Amniotic epithelial cell (primary cell): ENCODE measurements around the gene EXD3.
"Not testable (repeated sequence)": the region's sequence is repeated elsewhere in the genome, so short reads cannot be mapped to it uniquely, and the experiment has no call there.

Experiments used
- DNase-seq: peaks from one replicate; pipeline ENCODE4 v3.0.0-alpha.2; 2010; ENCODE audit warnings: low read depth

Gene EXD3

DNA sequence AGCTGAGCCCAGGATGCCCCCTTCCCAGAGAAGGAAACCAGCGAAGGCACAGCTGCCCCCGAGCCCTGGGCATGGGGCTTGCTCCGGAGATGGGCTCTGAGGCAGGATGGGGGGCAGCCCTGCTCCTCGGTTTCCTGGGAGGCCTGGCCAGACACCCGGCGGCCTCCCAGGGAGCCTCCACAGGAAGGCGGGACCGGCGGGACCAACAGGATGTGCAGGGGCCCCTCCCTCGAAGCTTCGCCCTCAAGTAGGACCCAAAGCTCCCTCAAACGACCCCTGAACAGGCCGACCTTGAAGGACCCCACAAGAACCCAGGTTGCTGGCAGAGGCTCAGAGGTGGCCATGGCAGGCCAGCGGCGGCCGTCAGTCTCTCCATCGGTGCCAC, 11.7 kb downstream of the EXD3 start:
- DNase-seq, result no peak

DNA sequence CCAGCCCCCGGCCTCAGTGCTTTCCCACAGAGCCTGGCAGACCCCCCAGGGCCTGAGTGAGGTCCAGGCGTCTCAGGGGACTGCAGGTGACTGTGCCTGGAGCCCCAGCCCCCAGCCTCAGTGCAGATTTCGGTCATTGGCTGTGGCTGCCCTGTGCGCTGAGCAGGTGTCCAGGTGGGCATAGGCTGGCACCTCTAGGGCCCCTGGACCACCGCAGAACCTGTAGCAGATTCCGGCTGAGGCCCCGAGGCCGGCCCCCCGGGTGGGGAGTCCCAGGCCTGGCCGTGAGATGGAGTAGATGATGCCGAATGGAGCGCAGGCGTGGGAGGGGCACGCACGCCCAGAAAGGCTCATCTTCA, 12.1 kb downstream of the EXD3 start:
- no peak for DNase-seq

DNA sequence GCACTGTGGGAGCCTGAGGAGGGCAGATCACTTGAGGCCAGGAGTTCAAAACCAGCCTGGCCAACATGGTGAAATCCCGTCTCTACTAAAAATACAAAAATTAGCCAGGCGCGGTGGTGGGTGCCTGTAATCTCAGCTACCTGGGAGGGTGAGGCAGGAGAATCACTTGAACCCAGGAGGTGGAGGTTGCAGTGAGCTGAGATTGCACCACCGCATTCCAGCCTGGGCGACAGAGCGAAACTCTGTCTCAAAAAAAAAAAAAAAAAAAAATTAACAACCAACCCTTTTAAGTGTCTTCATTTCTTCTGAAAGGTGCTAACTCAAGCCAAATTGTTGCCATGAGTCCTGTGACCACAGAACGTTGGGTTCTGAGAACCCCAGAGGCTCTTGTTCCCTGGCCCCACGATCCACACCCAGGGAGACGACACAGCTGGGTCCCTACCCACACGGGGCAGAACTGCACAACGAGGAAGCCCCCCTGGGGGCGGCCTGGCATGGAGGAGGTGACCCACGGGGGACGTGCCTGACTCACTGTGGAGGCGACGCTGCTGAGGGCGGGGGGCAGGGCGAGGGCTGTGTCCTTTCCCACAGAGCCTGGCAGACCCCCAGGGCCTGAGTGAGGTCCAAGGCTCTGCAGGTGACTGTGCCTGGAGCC, 12.6 kb downstream of the EXD3 start:
- not testable (repeated sequence) for DNase-seq

DNA sequence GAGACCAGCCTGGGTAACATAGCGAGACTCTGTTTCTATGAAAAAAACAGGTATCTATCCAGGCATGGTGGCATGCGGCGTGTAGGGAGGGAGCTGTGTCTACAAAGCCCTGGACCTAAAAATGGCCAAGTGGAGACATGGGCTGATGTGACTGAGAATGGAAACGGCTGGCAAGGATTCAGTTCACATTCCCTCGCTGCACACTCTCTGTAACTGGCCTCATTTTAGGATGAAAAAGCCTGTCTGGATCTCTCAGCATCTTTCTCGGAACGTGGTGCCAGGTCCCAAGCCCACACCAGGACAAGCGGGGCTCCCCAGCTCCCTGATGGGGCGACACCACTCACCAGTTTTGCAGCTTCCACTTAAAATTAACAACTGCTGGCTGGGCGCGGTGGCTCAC, 13.4 kb downstream of the EXD3 start:
- no peak for DNase-seq

DNA sequence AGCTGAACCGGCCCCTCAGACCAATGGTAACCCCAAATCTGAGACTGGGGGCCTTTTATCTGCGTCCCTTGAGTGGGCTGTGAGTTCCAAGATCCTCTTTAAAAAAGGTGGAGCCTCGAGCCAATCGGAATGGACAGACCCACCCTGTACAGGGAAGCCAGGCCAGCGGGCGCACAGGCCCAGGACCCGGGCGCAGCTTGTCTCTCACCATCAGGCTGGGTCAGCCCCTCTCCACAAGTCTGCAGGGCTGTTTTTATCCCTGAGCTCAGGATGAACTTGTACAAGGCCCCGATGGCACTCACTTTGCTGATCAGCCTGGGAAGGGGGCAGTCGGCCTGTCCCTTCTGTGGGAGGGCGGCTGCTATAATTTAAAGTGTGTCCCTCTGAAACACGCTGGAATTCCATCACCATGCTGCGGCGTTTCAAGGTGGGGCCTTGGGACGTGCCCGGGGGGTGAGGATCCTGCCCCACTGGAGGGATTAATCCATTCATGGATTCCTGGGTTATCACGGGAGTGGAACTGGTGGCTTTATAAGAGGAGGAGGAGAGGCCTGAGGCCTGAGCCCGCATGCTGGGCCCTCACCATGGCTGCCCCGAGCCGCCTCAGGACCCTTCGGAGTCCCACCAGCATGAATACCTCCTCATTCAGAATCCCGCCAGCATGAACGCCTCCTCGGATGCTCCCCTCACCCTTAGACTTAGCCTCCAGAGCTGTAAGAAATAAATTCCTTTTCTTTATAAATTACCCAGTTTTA, 14.1 kb downstream of the EXD3 start:
- DNase-seq, result no peak

DNA sequence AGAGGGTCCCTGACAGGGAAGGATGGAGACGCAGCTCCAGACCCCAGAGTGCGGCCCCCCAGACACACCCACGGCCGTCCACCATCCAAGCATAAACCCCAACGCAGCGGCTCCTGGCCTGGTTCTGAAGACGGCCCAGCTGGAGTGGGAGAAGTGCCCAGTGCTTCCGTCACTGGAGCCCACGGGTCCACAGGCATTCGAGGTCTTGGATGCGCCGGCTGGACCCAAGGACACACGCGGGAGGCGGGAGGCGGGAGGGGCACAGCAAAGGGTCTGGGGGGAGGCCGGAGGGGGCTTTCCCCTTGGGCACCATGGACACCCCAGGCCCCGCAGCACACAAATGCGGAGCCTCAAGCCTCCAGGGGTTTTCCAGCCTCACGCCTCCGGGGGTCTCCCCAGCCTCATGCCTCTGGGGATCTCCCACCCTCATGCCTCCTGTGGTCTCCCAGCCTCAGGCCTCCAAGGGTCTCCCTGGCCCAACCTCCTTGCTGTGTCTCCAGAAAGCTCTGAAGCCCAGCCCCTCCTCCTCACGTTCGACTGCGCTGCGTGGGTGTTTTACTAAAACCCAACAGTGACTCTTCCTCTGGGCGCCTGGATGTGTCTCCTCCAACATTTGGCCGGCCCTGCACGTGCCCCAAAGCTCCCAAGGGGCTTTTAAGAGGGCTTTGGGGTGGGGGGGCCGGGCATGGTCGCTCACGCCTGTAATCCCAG, 15.2 kb downstream of the EXD3 start:
- DNase-seq, result no peak

DNA sequence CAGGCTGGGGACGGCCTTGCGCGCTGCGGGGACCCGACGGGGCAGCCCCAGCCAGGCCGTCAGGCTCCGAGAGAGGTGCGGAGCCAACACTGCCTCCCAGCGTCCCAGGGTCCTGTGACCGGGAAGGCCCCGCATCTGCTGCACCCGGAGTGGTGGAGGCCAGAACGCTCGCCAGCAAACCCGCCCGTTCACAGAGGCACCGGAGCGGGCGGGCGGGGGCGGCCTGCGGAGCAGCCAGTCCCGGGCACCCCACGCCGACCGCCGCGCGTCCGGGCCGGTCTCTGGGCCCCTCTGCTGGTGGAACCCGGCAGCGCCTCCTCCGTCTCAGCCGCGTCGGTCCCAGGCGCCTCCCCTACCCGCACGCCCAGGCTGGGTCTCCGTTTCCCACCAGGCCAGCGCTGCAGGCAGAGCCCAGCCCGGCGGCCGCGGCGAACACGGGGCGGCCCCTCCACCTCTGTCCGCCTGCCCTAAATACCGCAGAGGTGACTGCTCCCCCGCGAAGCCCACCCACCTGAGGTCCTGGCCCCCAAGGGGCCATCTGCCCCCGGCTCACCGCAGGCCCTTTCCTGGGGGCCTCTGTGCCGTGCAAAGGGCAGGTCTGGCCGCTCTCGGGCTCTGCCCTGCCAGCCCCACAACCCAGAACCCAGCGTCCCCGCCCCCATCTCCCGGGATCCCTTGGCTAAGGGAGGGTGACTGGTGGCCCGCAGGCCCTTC, 15.9 kb downstream of the EXD3 start:
- DNase-seq, result peak; percentile 49

DNA sequence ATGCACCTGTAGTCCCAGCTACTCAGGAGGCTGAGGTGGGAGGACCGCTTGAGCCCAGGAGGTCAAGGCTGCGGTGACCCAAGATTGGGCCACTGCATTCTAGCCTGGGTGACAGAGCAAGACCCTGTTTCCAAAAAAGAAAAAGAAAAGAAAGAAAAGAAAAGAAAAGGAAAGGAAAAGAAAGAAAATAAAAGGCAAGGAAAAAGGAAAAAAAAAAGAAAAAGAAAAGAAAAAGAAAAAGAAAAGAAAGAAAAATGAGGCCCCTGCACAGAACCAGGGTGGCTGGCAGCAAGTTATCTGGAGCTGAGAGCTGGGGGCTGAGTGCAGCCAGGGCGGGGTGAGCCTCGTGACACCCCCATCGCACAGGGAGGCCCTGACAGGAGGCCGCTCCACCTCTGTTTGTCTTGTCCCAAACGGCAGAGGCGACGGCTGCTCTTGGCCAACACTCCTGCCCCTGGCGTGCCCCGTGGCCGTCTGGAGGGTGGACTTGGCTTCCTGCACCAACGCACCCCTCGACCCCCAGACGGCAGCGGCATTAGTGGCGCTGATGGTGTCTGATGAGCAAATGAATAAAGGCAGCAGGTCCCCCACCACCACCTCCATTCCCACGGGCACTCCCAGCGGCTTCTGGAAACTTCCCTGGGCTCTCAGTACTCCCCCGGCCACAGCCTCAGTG, 16.7 kb downstream of the EXD3 start:
- no peak for DNase-seq

DNA sequence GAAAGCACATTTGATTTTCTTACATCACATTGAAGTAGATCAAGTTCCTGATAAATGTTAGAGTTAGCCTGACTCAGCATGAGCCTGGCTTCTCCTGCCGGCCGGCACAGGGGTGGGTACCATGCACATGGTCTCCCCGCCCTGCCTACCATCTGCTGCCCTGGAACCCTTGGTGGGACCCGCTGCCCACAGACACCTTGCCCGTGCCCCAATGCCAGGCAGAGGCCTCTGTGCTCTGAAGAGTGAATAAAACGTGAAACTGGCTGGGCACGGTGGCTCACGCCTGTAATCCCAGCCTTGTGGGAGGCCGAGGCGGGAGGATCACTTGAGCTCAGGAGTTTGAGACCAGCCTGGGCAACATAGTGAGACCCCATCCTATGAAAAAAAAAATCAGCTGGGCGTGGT, 17.3 kb downstream of the EXD3 start:
- peak; percentile 62 for DNase-seq

DNA sequence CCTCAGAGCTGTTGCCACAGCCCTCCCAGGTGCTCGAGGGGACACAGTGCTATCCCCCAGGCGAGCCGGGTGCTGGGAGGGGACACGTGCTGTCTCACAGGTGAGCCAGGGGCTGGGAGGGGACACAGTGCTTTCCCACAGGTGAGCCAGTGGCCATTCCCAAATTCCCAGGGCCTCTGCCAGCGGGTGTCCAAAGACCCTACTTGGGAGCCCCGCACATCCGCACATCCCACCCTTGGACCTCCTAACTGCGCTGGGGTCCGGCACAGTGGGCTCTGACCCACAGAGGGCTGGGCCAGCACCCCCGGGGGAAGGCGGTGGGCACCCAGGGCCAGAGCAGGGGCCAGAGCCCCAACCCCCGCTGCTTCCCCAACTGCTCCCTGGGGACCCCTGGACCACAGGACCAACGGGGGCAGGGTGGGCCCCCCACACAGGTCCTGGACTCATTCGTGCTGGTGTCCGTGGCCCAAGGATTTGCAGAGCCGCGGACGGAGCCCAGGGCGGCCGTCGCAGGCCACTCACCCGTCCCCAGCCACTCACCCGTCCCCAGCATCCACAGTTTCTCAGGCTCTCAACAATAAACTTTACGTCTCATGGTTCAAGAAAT, 17.9 kb downstream of the EXD3 start:
- no peak for DNase-seq

DNA sequence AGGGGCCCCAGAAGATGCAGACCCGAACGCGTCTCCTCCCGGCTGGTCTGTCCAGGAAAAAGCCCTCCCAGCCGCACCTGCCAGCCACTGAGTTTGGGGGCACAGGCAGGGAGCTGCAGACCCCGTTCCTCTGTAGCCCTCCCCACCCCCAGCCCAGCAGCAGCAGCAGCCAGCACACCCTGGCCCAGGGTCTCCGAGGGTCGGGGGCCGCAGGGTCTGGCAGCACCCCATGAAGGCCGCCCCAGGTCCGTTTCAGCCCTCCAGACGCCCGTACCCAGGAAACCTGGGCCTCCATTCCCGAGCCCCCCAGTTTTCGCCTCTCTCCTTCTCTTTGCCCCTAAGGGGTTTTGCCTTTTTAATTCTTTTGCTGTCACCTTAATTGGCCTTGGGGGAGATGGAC, 19.7 kb downstream of the EXD3 start:
- DNase-seq, result no peak

DNA sequence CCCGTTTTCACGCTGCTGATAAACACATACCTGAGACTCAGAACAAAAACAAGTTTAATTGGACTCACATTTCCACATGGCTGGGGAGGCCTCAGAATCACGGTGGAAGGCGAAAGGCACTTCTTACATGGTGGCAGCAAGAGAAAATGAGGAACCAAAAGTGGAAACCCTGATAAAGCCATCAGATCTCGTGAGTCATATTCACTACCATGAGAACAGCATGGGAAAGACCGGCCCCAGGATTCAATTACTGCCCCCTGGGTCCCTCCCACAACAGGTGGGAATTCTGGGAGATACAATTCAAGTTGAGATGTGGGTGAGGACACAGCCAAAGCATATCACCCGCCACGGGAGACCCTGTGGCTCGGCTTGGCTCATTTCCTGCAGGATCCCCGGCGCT, 20.2 kb downstream of the EXD3 start:
- no peak for DNase-seq

DNA sequence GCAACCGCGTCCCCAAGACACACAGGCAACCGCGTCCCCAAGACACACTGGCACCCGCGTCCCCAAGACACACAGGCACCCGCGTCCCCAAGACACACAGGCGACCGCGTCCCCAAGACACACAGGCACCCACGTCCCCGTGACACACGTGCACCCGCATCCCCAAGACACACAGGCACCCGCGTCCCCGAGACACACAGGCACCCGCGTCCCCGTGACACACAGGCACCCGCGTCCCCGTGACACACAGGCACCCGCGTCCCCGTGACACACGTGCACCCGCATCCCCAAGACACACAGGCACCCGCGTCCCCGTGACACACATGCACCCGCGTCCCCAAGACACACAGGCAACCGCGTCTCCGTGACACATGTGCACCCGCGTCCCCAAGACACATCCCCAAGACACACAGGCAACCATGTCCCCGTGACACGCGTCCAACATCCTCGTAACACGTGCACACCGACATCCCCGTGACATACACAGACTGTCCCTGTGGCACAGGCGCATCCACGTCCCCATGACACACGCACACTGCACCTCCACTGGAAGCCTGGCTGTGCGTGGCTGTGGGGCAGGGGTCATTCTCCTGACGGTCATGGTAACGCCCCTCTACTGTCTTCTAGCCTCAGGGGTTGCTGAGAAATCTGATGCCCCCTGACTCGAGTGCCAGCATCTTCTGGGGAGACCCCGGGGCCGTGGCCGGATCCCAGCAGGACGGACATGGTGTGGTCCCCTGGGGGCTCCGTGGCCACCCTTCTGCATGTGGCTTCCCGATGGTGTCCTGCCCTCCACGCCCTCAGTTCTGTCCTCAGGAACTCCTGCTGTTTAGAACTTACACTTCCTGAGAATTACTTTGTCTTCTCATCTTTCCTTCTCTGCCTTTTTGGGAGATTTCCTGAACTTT, 24.1 kb downstream of the EXD3 start:
- no peak for DNase-seq

DNA sequence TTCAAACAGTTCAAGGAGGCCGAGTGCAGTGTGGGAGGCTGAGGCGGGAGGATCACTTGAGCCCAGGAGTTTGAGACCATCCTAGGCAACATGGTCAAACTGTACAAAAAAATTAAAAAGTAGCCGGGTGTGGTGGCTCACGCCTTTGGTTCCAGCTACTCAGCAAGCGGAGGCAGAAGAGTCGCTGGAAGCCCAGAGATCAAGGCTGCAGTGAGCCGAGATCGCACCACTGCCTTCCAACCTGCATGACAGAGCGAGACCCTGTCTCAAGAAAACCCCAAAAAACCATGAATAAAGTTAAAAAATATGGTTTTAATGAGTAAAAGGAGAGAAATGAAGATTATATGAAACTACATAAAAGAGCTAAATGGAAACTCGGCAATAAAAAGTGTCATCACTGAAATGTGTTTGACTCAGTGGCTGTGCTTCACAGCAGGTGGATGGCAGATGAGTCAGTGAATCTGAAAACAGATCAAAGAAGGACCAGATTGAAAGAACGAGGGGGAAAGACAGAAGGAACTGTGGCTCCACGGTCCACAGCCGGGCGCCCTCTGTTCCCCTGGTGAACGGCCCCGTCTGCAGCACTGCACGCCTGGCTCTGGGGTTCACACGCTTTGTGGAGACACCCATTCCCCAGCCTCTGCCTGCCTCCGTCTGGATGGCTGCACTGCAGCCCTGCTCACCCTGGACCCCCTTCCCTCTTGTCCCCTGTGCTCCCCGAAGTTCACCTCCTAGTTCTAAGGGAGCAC, 25.1 kb downstream of the EXD3 start:
- no peak for DNase-seq

DNA sequence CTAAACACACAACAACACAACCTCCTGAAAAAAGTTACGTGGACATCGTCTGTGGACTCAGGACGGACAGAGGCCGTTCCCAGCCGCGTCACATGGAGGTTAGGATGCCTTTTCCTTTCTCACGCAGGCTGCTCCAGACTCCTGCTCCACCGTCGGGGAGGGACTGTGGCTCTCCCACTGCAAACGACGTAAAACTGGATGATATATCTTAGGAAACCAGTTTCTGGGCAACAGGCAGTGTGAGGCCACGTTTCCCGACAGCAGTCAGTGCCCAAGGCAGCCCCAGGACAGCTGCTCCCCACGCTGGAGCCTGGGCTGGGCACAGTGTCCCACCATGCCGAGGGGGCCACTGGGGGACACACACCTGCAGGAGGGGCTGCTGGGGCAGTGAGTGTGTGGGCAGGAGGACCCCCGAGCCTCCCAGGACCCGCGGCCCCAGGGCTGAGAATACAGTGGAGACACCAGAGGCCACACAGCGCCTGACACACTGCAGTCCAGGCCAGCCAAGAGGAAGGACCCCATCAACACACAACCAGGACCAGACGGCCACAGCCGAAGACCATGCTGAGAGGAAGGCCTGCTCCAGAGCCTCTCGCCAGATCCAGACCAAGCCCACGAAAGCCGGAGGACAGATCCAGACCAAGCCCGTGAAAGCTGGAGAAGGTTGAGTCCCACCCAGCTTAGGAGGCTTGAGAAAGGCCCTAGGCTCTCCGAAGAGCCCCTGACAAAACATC, 26.2 kb downstream of the EXD3 start:
- DNase-seq, result peak; percentile 34

DNA sequence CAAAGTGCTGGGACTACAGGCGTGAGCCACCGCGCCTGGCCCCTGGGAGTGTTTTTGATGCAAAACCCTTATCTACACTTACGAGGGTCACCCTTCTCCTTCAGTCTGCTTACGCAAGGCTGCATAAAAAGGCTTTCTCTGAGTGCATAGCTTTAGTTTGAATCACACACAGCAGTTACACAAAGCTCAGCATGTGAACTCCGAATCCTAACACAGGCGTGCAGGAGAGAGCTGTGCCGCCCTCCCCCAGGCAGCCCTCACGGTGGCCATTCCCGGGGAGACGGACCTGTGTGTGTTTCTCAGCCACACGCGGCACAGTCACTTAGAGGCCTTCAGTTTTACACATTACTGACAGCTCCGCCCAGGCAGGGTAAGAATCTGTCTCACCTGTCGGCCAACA, 26.7 kb downstream of the EXD3 start:
- peak; percentile 99 for DNase-seq

DNA sequence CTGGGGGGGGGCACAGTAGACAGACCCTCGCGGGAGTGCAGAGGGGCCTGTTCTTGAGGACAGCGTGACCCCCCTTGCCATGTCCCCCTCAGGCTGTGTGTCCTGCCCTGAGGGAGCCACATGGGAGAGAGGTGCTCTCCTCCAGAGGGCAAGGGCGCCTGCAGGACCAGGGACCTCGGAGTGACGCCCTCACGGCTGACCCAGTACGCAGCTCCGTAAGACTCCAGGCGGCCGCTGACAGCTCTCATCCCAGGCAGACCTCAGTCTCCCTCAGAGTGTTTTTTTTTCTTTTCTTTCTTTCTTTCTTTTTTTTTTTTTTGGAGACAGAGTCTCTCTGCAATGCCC, 27.3 kb downstream of the EXD3 start:
- no peak for DNase-seq

DNA sequence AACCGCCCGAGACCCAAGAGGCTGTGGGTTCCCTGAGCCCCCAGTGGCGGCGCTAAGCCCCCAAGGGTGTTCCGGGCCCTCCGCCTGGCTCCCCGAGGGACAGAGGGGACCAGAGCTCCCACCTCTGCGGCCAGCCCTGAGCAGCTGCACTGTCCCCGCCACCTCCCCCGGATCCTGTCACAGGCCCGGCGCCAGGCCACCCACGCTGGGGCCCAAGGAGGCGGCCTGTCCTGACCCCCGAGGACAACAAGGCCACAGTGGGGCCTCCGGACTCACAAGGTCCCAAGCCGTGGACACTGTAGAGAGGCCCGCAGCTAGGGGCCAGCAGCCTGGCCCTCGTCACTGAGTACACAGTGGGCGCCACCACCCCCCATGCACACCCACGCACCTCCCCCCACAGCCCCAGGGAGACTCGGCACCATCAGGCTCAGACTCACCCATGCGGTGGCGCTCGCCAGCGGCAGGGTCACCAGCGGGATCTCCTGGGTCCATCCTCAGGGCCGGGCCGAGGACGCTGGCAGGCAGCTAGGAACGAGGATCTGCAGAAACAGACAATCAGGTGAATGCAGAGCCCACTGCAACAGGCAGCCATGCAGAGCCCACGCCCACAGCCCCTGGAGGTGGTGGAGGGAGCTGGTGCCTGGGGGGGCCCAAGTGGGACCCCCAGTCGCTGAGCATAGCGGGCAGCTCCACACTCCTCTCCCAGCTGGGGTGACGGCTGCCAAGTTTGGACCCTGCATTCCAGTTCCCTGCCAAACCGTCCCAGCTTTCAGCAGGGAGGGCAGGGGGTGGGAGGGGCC, 27.9 kb downstream of the EXD3 start:
- no peak for DNase-seq
